Keratinocyte (primary cell): ENCODE data around the gene LCN2. TPM values are rescaled to one million over a fixed set of nuclear protein-coding genes. Genes with fewer than 3 reads are reported as not detected.

ENCODE experiments used
- DNase-seq: peaks from one replicate; pipeline ENCODE4 v3.0.0-alpha.2; 2011; ENCODE audit warnings: low read depth, missing footprints, low spot score
- FAIRE-seq: peaks from 2 replicates; lab custom pipeline; 2011; peaks lifted over from hg19 to GRCh38; lab: Jason Lieb, UNC
- H2AFZ ChIP-seq: 2 replicates; pipeline ENCODE4 v1.6.0; 2012; ENCODE audit warnings: low read length, control low read depth, inconsistent platforms; ENCODE audit not compliant: control insufficient read depth
- H3K27ac ChIP-seq: 2 replicates; pipeline ENCODE4 v1.5.1; 2011; ENCODE audit warnings: low read length; ENCODE audit not compliant: control insufficient read depth, insufficient read depth
- H3K27me3 ChIP-seq: 3 replicates; pipeline ENCODE4 v1.6.0; 2011; ENCODE audit warnings: low read length; ENCODE audit not compliant: control insufficient read depth, insufficient read depth; ENCODE audit errors: extremely low read depth
- H3K36me3 ChIP-seq, 2 experiments: 2 replicates in 1 of 2; 3 replicates in 1 of 2; pipeline ENCODE4 v1.5.1; 2011; ENCODE audit warnings: low read length in 2 of 2, mild to moderate bottlenecking in 1 of 2; ENCODE audit not compliant: control insufficient read depth in 2 of 2, insufficient read depth in 2 of 2; ENCODE audit errors: extremely low read depth in 1 of 2
- H3K4me1 ChIP-seq: 3 replicates; pipeline ENCODE4 v1.5.1; 2011; ENCODE audit warnings: low read length; ENCODE audit not compliant: control insufficient read depth, insufficient read depth; ENCODE audit errors: extremely low read depth
- H3K4me2 ChIP-seq: 3 replicates; pipeline ENCODE4 v1.6.0; 2011; ENCODE audit warnings: low read depth, low read length; ENCODE audit not compliant: control insufficient read depth, insufficient read depth; ENCODE audit errors: extremely low read depth
- H3K4me3 ChIP-seq, 3 experiments: fragments of 200-600 bp in 1 of 3; sonication (generic) in 1 of 3; 2 replicates in 2 of 3; 3 replicates in 1 of 3; pipeline ENCODE4 v1.5.1; 2011 to 2016; ENCODE audit warnings: low read length in 3 of 3, mild to moderate bottlenecking in 3 of 3, control low read depth in 2 of 3, inconsistent platforms in 1 of 3, low read depth in 1 of 3, mixed read lengths in 1 of 3, mixed run types in 1 of 3, moderate library complexity in 1 of 3; ENCODE audit not compliant: control insufficient read depth in 2 of 3, insufficient read depth in 2 of 3; ENCODE audit errors: extremely low read depth in 1 of 3
- H3K79me2 ChIP-seq: 2 replicates; pipeline ENCODE4 v1.6.0; 2012; ENCODE audit warnings: low read length; ENCODE audit not compliant: control insufficient read depth, insufficient read depth
- H3K9ac ChIP-seq: 3 replicates; pipeline ENCODE4 v1.6.0; 2011; ENCODE audit warnings: low read length; ENCODE audit not compliant: control insufficient read depth, insufficient read depth; ENCODE audit errors: extremely low read depth
- H3K9me1 ChIP-seq: 3 replicates; pipeline ENCODE4 v1.6.0; 2011; ENCODE audit warnings: low read length; ENCODE audit not compliant: control insufficient read depth, insufficient read depth; ENCODE audit errors: extremely low read depth
- H3K9me3 ChIP-seq: 2 replicates; pipeline ENCODE4 v1.5.1; 2012; ENCODE audit warnings: low read depth, low read length; ENCODE audit not compliant: control insufficient read depth
- H4K20me1 ChIP-seq: 3 replicates; pipeline ENCODE4 v1.6.0; 2011; ENCODE audit warnings: low read length; ENCODE audit not compliant: control insufficient read depth, insufficient read depth; ENCODE audit errors: extremely low read depth
- EZH2 ChIP-seq: IDR thresholded peaks from one replicate; pipeline ENCODE4 v1.6.1; 2012; ENCODE audit warnings: inconsistent platforms, mild to moderate bottlenecking, low read length, moderate library complexity
- dilution Hi-C: fragments of 300-500 bp; cut with MboI; formaldehyde crosslinking; loops from one replicate; pipeline ENCODE4 v1.7.0; 2020; ENCODE audit warnings: low sequenced_read_pairs; ENCODE audit not compliant: extremely low pct_ligation_motif_present
- polyA plus RNA-seq, 5 experiments: library from polyadenylated mRNA; depleted of rRNA in 3 of 5; stranded (reverse) in 3 of 5; stranded (forward) in 1 of 5; unstranded in 1 of 5; fragments of >200 nt; gene quantifications; 1 replicate in 1 of 5; 2 replicates in 3 of 5; 3 replicates in 1 of 5; pipeline versions ENCODE4 v1.2.1 to v1.2.3, GENCODE V29; 2011 to 2012; ENCODE audit warnings: missing spikeins in 2 of 5, low read depth in 1 of 5, low replicate concordance in 1 of 5
- TF ChIP-seq, protein P1 (sequence below), 3 experiments: IDR thresholded peaks in 1 of 3; conservative IDR thresholded peaks in 1 of 3; optimal IDR thresholded peaks in 1 of 3; 2 replicates in 2 of 3; 3 replicates in 1 of 3; pipeline versions ENCODE3 to v1.5.1; 2011; ENCODE audit warnings: low read length in 3 of 3, mild to moderate bottlenecking in 3 of 3, moderate library complexity in 2 of 3, control low read depth in 1 of 3, inconsistent platforms in 1 of 3; ENCODE audit not compliant: insufficient read depth in 2 of 3; ENCODE audit errors: extremely low read depth in 1 of 3

Gene LCN2
- polyA plus RNA-seq, 1 donor (not counting 4 experiments of a cell fraction or from before 2014, with no cell fraction given): 28.9 TPM

DNA sequence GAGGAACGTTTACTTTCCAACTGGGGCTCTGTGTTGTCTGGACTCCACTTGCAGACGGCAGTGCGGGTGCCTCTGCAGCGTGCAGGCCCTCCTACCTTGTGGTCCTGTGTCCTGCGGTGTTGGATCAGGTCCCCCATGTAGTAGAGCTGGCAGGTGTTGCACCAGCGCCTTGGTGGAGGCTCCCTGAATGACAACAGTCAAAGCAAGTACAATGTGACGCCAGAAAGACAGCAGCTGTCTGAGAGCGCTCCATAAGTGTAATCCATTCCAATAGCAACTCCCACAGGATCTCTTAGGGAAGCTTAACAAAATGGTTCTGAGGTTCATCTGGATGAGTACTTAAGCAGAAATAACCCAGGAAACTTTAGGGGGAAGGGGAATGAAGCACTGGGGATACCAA lies 20.7 kb downstream of the LCN2 start:
- DNase-seq: no peak
- Histone ChIP-seq H3K9ac (no peak overlapping the region), H3K9me1 (no peaks in the 10 kb centered on the region), H3K4me3 (no peak overlapping the region), H3K9me3 (no peaks in the 10 kb centered on the region), H3K27ac (no peak overlapping the region), H3K36me3 (peaks cover 32 to 35% of the 10 kb centered on the region in 2 experiments), H3K27me3 (no peaks in the 10 kb centered on the region), H3K4me1 (peaks cover 2% of the 10 kb centered on the region), H4K20me1 (no peaks in the 10 kb centered on the region), H3K79me2 (no peaks in the 10 kb centered on the region), H3K4me2 (no peak overlapping the region), H2AFZ (no peak overlapping the region)
- TF ChIP-seq, protein P1, sequence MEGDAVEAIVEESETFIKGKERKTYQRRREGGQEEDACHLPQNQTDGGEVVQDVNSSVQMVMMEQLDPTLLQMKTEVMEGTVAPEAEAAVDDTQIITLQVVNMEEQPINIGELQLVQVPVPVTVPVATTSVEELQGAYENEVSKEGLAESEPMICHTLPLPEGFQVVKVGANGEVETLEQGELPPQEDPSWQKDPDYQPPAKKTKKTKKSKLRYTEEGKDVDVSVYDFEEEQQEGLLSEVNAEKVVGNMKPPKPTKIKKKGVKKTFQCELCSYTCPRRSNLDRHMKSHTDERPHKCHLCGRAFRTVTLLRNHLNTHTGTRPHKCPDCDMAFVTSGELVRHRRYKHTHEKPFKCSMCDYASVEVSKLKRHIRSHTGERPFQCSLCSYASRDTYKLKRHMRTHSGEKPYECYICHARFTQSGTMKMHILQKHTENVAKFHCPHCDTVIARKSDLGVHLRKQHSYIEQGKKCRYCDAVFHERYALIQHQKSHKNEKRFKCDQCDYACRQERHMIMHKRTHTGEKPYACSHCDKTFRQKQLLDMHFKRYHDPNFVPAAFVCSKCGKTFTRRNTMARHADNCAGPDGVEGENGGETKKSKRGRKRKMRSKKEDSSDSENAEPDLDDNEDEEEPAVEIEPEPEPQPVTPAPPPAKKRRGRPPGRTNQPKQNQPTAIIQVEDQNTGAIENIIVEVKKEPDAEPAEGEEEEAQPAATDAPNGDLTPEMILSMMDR (optimal IDR thresholded peaks at IDR 0.05 in 1 of 3, IDR thresholded peaks at IDR 0.05 in 1 of 3, conservative IDR thresholded peaks at IDR 0.05 in 1 of 3; ENCODE audit: extremely low read depth in 1 of 3, insufficient read depth in 2 of 3, low read length in 3 of 3): no peak
- no peak for TF ChIP-seq EZH2
- no peak for FAIRE-seq
- dilution Hi-C loops: no loop called here

GRCh38 chr9:128174062-128174461 lies 24.8 kb downstream of the LCN2 start:
- no peaks in the 10 kb centered on the region for H3K9me1 ChIP-seq
- TF ChIP-seq, protein P1 (optimal IDR thresholded peaks at IDR 0.05 in 1 of 3, IDR thresholded peaks at IDR 0.05 in 1 of 3, conservative IDR thresholded peaks at IDR 0.05 in 1 of 3; ENCODE audit: extremely low read depth in 1 of 3, insufficient read depth in 2 of 3, low read length in 3 of 3): no peak
- no peak for TF ChIP-seq EZH2
- no peak overlapping the region for H2AFZ ChIP-seq

More at GRCh38 chr9:128174062-128174461, 24.8 kb downstream of the LCN2 start:
- H3K4me3 ChIP-seq: no peak overlapping the region
- no peaks in the 10 kb centered on the region for H3K27me3 ChIP-seq
- H3K36me3 ChIP-seq: peaks cover 29 to 44% of the 10 kb centered on the region in 2 experiments
- H3K79me2 ChIP-seq: no peaks in the 10 kb centered on the region
- peaks cover 17% of the 10 kb centered on the region for H3K4me1 ChIP-seq
- no peak overlapping the region for H3K27ac ChIP-seq
- no peak for DNase-seq
- H4K20me1 ChIP-seq: no peaks in the 10 kb centered on the region
- dilution Hi-C loops: no loop called here
- H3K9me3 ChIP-seq: peaks cover 1% of the 10 kb centered on the region
- no peak for FAIRE-seq
- no peak overlapping the region for H3K4me2 ChIP-seq
- H3K9ac ChIP-seq: no peak overlapping the region
